MM.1S (cell line): ENCODE measurements around the gene ZNF785.

Experiments used
- DNase-seq: peaks from one replicate; pipeline ENCODE4 v3.0.0-alpha.2; 2015
- H2AFZ ChIP-seq: fragments of 300-600 bp; sonication (generic); 2 replicates; pipeline ENCODE4 v1.6.0; 2016; ENCODE audit warnings: antibody characterized with exemption, low read length
- H3F3A ChIP-seq: fragments of 300-600 bp; sonication (generic); 2 replicates; pipeline ENCODE4 v1.6.1; 2016; ENCODE audit warnings: mild to moderate bottlenecking, antibody characterized with exemption, low read length, moderate library complexity, mixed read lengths; ENCODE audit not compliant: insufficient read depth
- H3K27ac ChIP-seq: fragments of 300-600 bp; sonication (generic); 2 replicates; pipeline ENCODE4 v1.5.1; 2016; ENCODE audit warnings: mild to moderate bottlenecking, low read length
- H3K27me3 ChIP-seq: fragments of 300-600 bp; sonication (generic); replicated peaks from 2 replicates; pipeline ENCODE4 v1.6.0; 2016; ENCODE audit warnings: low read length; ENCODE audit not compliant: insufficient read depth
- H3K36me3 ChIP-seq: fragments of 300-600 bp; sonication (generic); replicated peaks from 2 replicates; pipeline ENCODE4 v1.6.1; 2016; ENCODE audit warnings: mild to moderate bottlenecking, low read length, mixed read lengths; ENCODE audit not compliant: insufficient read depth
- H3K4me1 ChIP-seq: fragments of 300-600 bp; sonication (generic); 2 replicates; pipeline ENCODE4 v1.6.1; 2016; ENCODE audit warnings: low read length, mixed read lengths
- H3K4me2 ChIP-seq: fragments of 300-600 bp; sonication (generic); 2 replicates; pipeline ENCODE4 v1.6.0; 2016; ENCODE audit warnings: low read depth, low read length
- H3K4me3 ChIP-seq: fragments of 300-600 bp; sonication (generic); 2 replicates; pipeline ENCODE4 v1.5.1; 2016; ENCODE audit warnings: low read length, mixed read lengths
- H3K79me2 ChIP-seq: fragments of 300-600 bp; sonication (generic); 2 replicates; pipeline ENCODE4 v1.6.1; 2016; ENCODE audit warnings: mixed run types, low read length, mixed read lengths
- H3K9ac ChIP-seq: fragments of 300-600 bp; sonication (generic); 2 replicates; pipeline ENCODE4 v1.6.1; 2016; ENCODE audit warnings: low read length, mixed read lengths
- H3K9me2 ChIP-seq: fragments of 300-600 bp; sonication (generic); replicated peaks from 2 replicates; pipeline ENCODE4 v1.6.1; 2016; ENCODE audit warnings: mild to moderate bottlenecking, low read length, mixed read lengths; ENCODE audit not compliant: insufficient read depth
- H3K9me3 ChIP-seq: fragments of 300-600 bp; sonication (generic); replicated peaks from 2 replicates; pipeline ENCODE4 v1.6.1; 2016; ENCODE audit warnings: mild to moderate bottlenecking, low read length, mixed read lengths; ENCODE audit not compliant: insufficient read depth
- H4K20me1 ChIP-seq: fragments of 300-600 bp; sonication (generic); 2 replicates; pipeline ENCODE4 v1.6.1; 2016; ENCODE audit warnings: mild to moderate bottlenecking, low read length, moderate library complexity, mixed read lengths; ENCODE audit not compliant: insufficient read depth
- EZH2 ChIP-seq: fragments of 300-600 bp; sonication (generic); optimal IDR thresholded peaks from 2 replicates; pipeline ENCODE3; 2017; ENCODE audit warnings: low read depth, mild to moderate bottlenecking, antibody characterized with exemption, low read length, mixed read lengths
- EZH2phosphoT487 ChIP-seq: fragments of 300-600 bp; sonication (generic); IDR thresholded peaks from 2 replicates; pipeline ENCODE4 v1.6.1; 2018; ENCODE audit warnings: antibody characterized with exemption, low read length
- TF ChIP-seq, protein P1 (sequence below): fragments of 300-600 bp; sonication (generic); IDR thresholded peaks from 2 replicates; pipeline ENCODE4 v1.5.1; 2016; ENCODE audit warnings: antibody characterized with exemption, low read length, mixed read lengths

ZNF785 gene

DNA sequence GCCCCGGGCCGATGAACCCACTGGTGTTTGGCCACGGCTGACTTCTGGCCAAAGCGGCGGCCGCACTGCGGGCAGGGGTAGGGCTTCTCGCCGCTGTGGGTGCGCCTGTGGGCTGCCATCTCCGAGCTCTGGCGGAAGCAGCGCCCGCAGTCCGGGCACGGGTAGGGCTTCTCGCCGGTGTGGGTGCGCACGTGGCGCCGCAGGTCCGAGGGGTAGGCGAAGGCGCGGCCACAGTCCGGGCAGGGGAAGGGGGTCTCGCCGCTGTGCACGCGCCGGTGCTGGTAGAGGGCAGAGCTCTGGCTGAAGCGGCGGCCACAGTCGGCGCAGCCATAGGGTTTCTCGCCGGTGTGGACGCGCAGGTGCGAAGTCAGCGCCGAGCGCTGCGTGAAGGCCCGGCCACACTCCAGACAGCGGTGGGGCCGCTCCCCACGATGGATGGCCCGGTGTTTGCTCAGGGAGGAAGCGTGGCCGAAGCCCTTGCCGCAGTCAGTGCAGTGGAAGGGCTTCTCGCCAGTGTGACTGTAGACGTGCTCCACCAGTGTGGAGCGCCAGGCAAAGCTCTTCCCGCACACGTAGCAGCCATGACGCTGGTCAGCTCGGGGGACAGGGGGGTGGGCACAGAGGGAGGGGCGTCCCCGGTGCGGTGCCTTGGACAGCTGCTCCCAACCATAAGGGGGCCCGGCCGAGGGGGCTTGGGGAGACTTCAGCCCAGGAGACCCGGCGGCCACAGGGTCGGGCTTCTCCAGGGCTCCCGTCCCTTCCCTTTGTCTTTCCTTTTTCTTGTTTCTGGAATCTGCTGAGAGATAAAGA lies 30.0 kb downstream of the ZNF785 start:
- Histone ChIP-seq H3F3A (peaks cover 10% of the 10 kb centered on the region), H3K9me3 (no peaks in the 10 kb centered on the region), H3K36me3 (no peaks in the 10 kb centered on the region), H3K4me2 (no peak overlapping the region), H3K79me2 (peaks cover 30% of the 10 kb centered on the region), H3K4me3 (no peak overlapping the region), H4K20me1 (no peaks in the 10 kb centered on the region), H2AFZ (no peak overlapping the region), H3K27me3 (no peaks in the 10 kb centered on the region), H3K9me2 (no peaks in the 10 kb centered on the region), H3K4me1 (no peaks in the 10 kb centered on the region), H3K27ac (no peak overlapping the region), H3K9ac (no peak overlapping the region)
- no peak for DNase-seq
- TF ChIP-seq EZH2phosphoT487 (no peak), EZH2 (no peak)
- TF ChIP-seq, protein P1, sequence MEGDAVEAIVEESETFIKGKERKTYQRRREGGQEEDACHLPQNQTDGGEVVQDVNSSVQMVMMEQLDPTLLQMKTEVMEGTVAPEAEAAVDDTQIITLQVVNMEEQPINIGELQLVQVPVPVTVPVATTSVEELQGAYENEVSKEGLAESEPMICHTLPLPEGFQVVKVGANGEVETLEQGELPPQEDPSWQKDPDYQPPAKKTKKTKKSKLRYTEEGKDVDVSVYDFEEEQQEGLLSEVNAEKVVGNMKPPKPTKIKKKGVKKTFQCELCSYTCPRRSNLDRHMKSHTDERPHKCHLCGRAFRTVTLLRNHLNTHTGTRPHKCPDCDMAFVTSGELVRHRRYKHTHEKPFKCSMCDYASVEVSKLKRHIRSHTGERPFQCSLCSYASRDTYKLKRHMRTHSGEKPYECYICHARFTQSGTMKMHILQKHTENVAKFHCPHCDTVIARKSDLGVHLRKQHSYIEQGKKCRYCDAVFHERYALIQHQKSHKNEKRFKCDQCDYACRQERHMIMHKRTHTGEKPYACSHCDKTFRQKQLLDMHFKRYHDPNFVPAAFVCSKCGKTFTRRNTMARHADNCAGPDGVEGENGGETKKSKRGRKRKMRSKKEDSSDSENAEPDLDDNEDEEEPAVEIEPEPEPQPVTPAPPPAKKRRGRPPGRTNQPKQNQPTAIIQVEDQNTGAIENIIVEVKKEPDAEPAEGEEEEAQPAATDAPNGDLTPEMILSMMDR: no peak

DNA sequence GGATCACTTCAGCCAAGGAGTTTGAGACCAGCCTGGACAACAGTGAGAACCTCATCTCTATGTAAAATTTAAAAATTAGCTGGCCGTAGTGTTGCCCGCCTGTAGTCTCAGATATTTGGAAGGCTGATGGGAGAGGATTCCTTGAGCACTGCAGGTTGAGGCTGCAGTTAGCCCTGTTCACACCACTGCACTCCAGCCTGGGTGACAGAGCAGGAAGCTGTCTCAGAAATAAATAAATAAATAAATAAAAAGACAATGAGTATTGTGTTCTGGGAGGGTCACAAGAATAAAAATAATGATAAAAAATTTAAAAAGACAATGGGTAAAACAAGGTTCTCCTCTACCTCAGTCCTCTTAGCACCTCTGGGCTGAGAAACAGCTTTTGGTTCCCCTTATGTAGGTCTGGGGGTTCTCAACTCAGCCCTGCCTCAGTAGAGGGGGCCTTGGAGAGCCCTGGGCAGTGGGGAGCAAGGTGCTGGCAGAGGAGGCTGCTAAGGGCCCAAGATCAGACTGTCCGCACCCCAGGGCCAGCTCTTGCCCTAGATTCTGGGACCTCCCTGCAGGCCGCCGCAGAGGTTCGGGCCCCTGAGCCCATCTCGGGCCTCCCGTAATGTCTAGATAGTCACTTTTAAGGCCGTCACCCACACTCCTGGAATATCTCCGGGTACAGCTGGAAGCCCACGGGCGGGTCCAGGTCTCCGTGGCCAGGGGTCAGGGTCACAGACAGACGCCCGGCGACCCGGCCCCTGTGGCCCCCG lies 30.8 kb downstream of the ZNF785 start:
- H3K4me3 ChIP-seq: no peak overlapping the region
- no peaks in the 10 kb centered on the region for H3K27me3 ChIP-seq
- no peak overlapping the region for H3K27ac ChIP-seq
- H3K79me2 ChIP-seq: peaks cover 30% of the 10 kb centered on the region
- H3K36me3 ChIP-seq: no peaks in the 10 kb centered on the region
- DNase-seq: no peak
- no peaks in the 10 kb centered on the region for H3K9me2 ChIP-seq
- H3K9me3 ChIP-seq: no peaks in the 10 kb centered on the region
- H4K20me1 ChIP-seq: no peaks in the 10 kb centered on the region
- peaks cover 10% of the 10 kb centered on the region for H3F3A ChIP-seq
- H3K4me1 ChIP-seq: no peaks in the 10 kb centered on the region
- H2AFZ ChIP-seq: no peak overlapping the region
- H3K4me2 ChIP-seq: no peak overlapping the region
- TF ChIP-seq EZH2phosphoT487: no peak
- TF ChIP-seq, protein P1: no peak
- TF ChIP-seq EZH2: no peak
- no peak overlapping the region for H3K9ac ChIP-seq

DNA sequence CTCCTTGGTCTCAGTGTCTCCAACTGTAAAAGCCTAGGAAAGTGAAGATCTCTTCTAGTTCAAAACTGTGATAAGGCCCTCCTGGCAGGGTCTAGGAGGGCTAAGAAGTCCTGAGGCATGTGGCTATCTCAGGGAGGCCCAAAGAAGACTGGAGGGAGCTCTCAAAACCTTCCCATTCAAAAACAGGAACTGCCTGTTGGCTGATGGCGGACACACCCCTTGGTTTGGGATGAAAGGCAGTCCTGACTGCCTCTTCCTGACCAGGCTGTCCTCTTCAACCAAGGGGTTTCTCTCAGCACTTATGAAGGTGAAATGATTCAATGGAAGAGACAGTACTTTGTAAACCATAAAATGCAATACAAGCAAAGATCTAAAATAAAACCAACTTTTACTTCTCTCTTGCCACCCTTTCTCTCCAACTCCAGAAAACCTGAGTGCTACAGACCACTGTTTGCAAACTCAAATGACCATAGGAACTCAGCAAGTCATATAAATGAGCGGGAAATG lies 32.1 kb downstream of the ZNF785 start:
- H3K27me3 ChIP-seq: no peaks in the 10 kb centered on the region
- no peaks in the 10 kb centered on the region for H3K9me3 ChIP-seq
- H3K36me3 ChIP-seq: no peaks in the 10 kb centered on the region
- H3K27ac ChIP-seq: no peak overlapping the region
- H3K9me2 ChIP-seq: no peaks in the 10 kb centered on the region
- H2AFZ ChIP-seq: no peak overlapping the region
- DNase-seq: no peak
- peaks cover 30% of the 10 kb centered on the region for H3K79me2 ChIP-seq
- H3K4me1 ChIP-seq: no peaks in the 10 kb centered on the region
- H3K4me3 ChIP-seq: no peak overlapping the region
- TF ChIP-seq EZH2: no peak
- TF ChIP-seq, protein P1: no peak
- TF ChIP-seq EZH2phosphoT487: no peak
- no peak overlapping the region for H3K9ac ChIP-seq
- peaks cover 6% of the 10 kb centered on the region; the same call in 1 of the 2 replicates for H3F3A ChIP-seq
- no peaks in the 10 kb centered on the region for H4K20me1 ChIP-seq
- no peak overlapping the region for H3K4me2 ChIP-seq
